HCT116 (cell line): Measurements from ENCODE around the gene SP140L.

Experiments
- ATF3 ChIP-seq: IDR thresholded peaks from 2 replicates; pipeline ENCODE4 v1.6.1; 2012
- CEBPB ChIP-seq: IDR thresholded peaks from 2 replicates; pipeline ENCODE4 v1.6.1; 2012; ENCODE audit warnings: low read depth
- CTCF ChIP-seq, 3 experiments: fragments of 200-600 bp in 1 of 3; sonication (generic) in 1 of 3; IDR thresholded peaks in 2 of 3; conservative IDR thresholded peaks in 1 of 3; 2 replicates each; pipeline ENCODE4 v1.5.1; 2012 to 2017; ENCODE audit warnings: low read depth in 2 of 3, low read length in 2 of 3, antibody characterized with exemption in 1 of 3, borderline replicate concordance in 1 of 3, control low read depth in 1 of 3, mild to moderate bottlenecking in 1 of 3, mixed read lengths in 1 of 3, mixed run types in 1 of 3, moderate library complexity in 1 of 3; ENCODE audit not compliant: insufficient read depth in 1 of 3
- ELF1 ChIP-seq: IDR thresholded peaks from 2 replicates; pipeline ENCODE4 v1.6.1; 2012; ENCODE audit warnings: low read depth, borderline replicate concordance
- EZH2 ChIP-seq: fragments of 200-600 bp; sonication (generic); IDR thresholded peaks from 2 replicates; pipeline ENCODE4 v1.6.1; 2017; ENCODE audit warnings: antibody characterized with exemption, mixed run types
- JUND ChIP-seq: IDR thresholded peaks from 2 replicates; pipeline ENCODE4 v1.6.1; 2012
- RAD21 ChIP-seq: IDR thresholded peaks from 2 replicates; pipeline ENCODE4 v1.6.1; 2012; ENCODE audit warnings: low read depth, mild to moderate bottlenecking
- YY1 ChIP-seq: IDR thresholded peaks from 2 replicates; pipeline ENCODE4 v1.6.1; 2011; ENCODE audit warnings: low read length, low read depth, moderate library complexity, mild to moderate bottlenecking; ENCODE audit not compliant: insufficient replicate concordance; ENCODE audit errors: extremely low read depth

- no peak for TF ChIP-seq JUND
- TF ChIP-seq YY1: no peak
- TF ChIP-seq CEBPB: no peak
- no peak for TF ChIP-seq RAD21
- TF ChIP-seq CTCF (IDR thresholded peaks at IDR 0.05 in 2 of 3, conservative IDR thresholded peaks at IDR 0.05 in 1 of 3; ENCODE audit: borderline replicate concordance in 1 of 3, insufficient read depth in 1 of 3, low read depth in 2 of 3, low read length in 2 of 3): no peak
- no peak for TF ChIP-seq ATF3
- TF ChIP-seq ELF1: no peak
- no peak for TF ChIP-seq EZH2
These were observed 20.8 kb downstream of the SP140L start for GRCh38 chr2:230347659-230348305.
